ENCODE measurements around the gene FAIM2. TPM values are rescaled to one million over a fixed set of nuclear protein-coding genes. Genes with fewer than 3 reads are reported as not detected.

FAIM2 gene
- total RNA-seq, 1 donor from 2014 or later: not detected

DNA sequence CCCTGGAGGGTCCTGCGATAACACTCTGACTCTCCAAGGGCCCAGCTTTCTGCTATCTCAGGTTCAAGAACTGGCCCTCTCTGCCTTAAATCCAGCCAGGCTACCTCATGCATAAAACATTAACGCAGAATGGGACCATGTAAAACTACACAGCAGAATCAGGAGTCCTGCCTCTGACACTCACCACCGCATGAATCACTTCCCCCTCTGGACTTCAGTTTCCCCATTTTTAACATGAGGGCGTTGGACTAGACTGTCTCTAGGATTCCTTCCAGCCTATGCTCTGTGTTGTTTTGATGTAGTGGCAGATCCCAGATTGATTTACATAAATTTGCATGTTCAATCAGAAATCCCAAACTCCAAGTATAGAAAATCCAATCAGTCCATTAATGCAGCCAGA, 78.8 kb downstream of the FAIM2 start:
- peak; percentile 13 for DNase-seq (ENCODE audit: low read depth)

DNA sequence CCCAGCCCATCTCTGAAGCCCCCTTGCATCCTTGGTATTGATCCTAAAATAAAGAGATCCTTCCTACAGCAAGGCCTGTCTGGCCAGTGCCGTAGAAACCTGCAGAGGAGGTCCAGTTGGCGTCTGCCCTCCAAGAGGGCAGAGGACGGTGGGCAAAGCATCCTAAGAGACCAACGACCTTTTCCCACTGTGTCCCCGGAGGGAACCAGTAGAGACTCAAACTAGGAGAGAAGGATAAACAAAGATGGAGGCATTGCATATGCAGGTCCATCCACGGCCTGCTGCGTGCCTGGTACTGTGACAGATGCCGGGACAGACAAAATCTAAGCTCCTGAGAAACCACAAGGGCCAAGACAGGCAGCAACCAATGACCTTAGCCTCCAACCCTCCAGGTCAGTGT, 79.3 kb downstream of the FAIM2 start:
- no peak for DNase-seq (ENCODE audit: low read depth)

DNA sequence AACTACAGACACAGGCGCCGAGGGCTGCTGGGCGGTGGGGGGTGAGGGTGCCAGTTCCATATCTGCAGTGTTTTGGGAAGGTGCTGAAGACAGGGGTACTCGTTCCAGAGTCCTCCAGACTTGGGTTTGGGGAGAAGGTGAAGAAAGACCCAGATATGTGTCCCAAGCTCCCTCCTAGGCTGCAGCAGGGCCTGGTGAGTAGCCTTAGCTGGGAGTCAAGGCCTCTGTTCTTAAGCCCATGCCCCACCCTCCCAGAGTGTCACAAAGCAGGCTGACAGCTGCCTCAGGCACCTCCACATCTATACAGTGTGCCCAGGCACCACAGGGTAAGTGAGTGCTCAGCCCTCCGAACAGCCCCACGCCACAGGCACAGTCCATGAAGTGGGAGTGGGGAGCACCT, 79.7 kb downstream of the FAIM2 start:
- DNase-seq (ENCODE audit: low read depth): no peak

DNA sequence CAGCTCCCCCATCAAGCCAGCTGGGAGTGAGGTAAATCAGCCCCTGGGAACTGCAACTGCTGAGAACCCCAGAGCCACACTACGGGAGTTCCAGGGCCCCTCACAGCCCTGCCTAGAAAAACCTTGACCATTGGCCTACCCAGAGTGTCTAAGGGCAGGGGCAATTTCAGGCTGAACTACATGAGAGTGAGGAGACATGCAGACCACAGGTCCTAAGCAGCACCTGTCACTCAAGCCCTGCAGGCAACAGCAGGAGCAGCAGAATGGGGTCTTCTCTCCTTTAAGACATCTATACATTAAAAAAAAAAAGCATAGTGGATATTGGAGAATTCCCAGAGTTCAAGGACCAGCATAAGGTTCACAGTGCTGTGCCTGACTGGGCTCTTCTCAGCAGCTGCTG, 80.3 kb downstream of the FAIM2 start:
- no peak for DNase-seq (ENCODE audit: low read depth)

DNA sequence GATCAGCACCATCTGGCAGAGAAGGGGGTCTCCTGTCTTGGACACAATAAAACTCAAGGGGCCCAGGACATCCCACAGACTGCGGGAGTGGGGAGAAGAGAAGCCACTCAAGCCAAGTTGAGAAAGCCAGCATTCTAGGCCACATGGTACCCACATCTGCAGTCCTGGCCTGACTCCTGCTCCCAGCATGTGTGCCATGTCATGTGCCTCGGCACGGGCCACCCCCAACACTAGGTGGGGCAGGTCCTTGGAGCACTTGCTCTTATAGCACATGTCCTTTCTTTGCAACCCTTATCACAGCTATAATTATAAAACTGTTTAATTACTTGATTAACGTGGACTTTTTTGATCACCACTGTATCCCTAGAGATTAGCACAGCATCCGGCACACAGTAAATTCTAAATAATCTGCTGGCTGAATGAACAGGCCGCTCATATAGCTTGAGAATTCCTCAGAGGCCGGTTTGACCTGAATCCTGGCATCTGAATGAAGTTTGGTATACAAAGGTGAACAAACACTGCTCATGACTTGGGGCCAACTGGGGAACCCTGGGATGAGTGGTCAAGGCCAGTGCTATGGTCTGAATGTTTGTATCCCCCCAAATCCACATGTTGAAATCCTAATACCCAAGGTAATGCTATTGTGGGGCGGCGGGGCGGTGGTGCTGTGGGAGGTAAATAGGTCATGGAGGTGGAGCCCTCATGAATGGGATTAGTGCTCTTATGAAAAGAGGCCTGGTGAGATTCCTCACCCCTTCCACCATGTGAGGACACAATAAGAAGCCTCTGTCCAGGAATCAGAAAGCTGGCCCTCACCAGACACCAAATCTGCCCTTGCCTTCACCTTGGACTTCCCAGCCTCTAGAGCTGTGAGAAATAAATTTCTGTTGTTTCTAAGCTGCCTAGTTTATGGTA, 82.1 kb downstream of the FAIM2 start:
- no peak for DNase-seq (ENCODE audit: low read depth)

DNA sequence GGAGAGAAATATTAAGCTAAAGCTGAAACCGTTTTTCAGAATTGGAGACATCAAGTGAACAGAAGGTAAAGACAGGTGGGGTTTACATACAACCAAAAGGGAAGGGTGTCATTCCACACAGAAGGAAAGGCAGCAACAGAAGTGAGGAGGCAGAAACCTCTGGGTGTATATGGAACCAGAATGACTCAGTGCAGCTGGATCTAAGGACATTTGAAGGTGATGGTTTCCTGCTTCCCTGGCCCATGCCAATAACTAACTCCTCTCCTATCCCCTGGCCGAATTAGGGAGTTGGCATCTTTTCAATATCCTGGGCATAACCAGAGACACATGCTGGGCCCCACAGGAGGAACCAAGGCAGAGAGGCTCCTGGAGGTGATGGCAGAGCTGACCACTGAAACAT, 83.9 kb downstream of the FAIM2 start:
- peak; percentile 6 for DNase-seq (ENCODE audit: low read depth)

DNA sequence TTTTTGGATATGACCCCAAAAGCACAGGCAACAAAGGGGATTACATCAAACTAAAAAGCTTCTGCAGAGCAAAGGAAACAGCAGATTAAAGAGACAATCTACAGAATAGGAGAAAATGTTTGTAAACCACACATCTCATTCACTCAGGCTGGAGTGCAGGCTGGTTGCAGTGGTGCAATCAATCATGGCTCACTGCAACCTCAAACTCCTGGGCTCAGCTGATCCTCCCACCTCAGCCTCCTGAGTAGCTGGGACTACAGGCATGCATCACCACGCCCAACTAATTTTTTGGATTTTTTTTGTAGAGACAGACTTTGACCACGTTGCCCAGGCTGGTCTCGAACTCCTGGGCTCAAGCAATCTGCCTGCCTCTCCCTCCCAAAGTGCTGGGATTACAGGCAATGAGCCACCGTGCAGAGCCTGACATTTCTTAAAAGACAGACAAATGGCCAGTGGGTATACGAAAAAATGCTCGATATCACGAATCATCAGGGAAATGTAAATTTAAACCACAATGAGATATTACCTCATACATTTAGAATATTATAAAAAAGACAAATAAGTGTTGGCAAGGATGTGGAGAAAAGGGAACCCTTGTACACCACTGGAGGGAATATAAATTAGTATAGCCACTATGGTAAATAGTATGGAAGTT, 85.3 kb downstream of the FAIM2 start:
- no peak for DNase-seq (ENCODE audit: low read depth)

Other genes starting within 250 kb of the FAIM2 start
- gene FMNL3, start 196.5 kb downstream of the FAIM2 start, total RNA-seq: 25.7 and 34.2 TPM in 2 replicates
- gene TMBIM6, start 162.3 kb downstream of the FAIM2 start, total RNA-seq: 496 and 679 TPM in 2 replicates
- 6.6 and 25.4 TPM in 2 replicates for gene NCKAP5L, start 75.5 kb downstream of the FAIM2 start, total RNA-seq
- gene BCDIN3D, start 60.8 kb downstream of the FAIM2 start, total RNA-seq: 4.0 and 4.3 TPM in 2 replicates
- gene AQP2, start 46.8 kb upstream of the FAIM2 start, total RNA-seq: 0.30 TPM in 1 of 2 replicates, not detected in the other
- not detected in 2 replicates for gene AQP5, start 58.0 kb upstream of the FAIM2 start, total RNA-seq
- gene AQP6, start 69.0 kb upstream of the FAIM2 start, total RNA-seq: not detected in 2 replicates
- 20.7 and 48.6 TPM in 2 replicates for gene RACGAP1, start 121.6 kb upstream of the FAIM2 start, total RNA-seq
- gene ASIC1, start 153.7 kb upstream of the FAIM2 start, total RNA-seq: 0.30 TPM in 1 of 2 replicates, not detected in the other
- 53.0 and 85.0 TPM in 2 replicates for gene SMARCD1, start 181.4 kb upstream of the FAIM2 start, total RNA-seq
- gene GPD1, start 200.1 kb upstream of the FAIM2 start, total RNA-seq: 0.69 and 0.70 TPM in 2 replicates
- 41.5 and 73.3 TPM in 2 replicates for gene COX14, start 208.3 kb upstream of the FAIM2 start, total RNA-seq